Subcutaneous adipose tissue (tissue), 4 donors: ENCODE data around the gene MON2. TPM values are rescaled to one million over a fixed set of nuclear protein-coding genes. Genes with fewer than 3 reads are reported as not detected.

ENCODE experiments used
- CTCF ChIP-seq: fragments of 450-650 bp; IDR thresholded peaks from one replicate; pipeline ENCODE4 v1.5.1; 2016; ENCODE audit warnings: low read depth, mild to moderate bottlenecking, control low read depth, antibody characterized with exemption, moderate library complexity
- total RNA-seq, 4 donors: library from RNA; depleted of rRNA; stranded (reverse); fragments of >200 nt; gene quantifications; one replicate each; pipeline ENCODE4 v1.1.0, GENCODE V29; 2016

Gene MON2
- total RNA-seq, 4 donors from 2014 or later = 87.2 to 150 (median 101) TPM

- no peak for TF ChIP-seq CTCF
These were observed 96.2 kb downstream of the MON2 start for GRCh38 chr12:62562846-62563245.

- TF ChIP-seq CTCF = no peak
These were observed 108.4 kb downstream of the MON2 start for GRCh38 chr12:62575036-62575435.

DNA sequence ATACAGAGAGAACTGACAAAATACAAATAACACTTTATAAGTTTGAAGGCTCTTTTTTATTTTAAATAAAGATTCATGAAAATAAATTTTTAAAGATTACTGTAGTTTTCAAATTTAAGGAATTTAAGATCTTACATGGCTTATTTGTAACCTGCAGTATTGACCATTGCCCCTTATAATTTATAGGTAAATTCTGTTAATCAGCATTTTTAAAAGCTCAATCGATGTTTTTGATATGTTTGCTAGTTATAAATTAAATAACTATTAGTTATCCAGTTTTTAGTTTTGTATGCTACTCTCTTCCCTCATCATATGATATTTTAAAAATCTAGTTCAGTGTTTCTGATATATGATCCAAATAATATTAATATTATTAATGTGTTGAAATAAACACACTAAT is 109.9 kb downstream of the MON2 start:
- TF ChIP-seq CTCF = no peak

- no peak for TF ChIP-seq CTCF
These were observed 112.1 kb downstream of the MON2 start for GRCh38 chr12:62578726-62579125.

DNA sequence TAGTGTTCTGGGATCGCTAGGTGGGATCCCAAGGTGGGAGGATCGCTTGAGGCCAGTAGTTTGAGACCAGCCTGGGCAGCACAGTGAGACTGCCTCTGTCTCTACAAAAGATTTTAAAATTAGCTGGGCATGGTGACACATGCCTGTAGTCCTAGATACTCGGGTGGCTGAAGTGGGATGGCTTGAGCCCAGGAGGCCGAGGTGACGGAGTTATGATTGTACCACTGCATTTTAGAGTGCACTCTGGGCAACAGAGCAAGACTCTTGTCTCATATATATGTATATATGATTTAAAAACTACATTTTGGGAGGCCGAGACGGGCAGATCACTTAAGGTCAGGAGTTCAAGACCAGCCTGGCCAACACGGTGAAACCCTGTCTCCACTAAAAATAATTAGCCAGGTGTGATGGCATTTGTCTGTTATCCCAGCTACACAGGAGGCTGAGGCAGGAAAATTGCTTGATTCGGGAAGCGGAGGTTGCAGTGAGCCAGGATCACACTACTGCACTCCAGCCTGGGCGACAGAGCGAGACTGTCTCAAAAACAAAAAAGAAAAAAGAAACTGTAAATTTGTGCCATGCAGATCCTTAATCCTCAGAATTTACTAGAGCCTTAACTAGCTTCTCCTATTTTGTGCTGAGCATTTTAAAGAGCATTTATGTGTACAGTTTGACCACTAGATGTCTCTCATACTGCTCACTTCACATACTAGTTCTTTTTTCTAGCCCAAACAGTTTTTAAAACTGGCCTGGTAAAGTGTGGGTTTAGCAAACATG is 114.8 kb downstream of the MON2 start:
- no peak for TF ChIP-seq CTCF

GRCh38 chr12:62582065-62582366 is 115.4 kb downstream of the MON2 start:
- no peak for TF ChIP-seq CTCF

DNA sequence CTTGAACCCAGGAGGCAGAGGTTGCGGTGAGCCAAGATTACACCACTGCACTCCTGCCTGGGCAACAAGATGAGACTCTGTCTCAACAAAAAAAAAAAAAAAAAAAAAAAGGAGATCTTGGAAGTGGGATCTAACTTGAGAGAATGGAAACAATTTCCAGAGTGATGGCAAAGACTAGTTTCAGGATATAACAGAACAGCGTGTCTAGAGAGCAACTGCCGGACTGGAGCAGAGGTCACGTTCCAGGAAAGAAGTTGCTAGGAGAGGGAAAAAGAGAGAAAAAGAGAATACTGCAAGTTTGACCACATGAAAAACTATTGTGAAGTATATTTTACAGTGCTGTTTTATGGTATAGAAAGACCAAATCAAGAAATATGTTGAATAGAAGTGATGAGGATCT is 118.0 kb downstream of the MON2 start:
- TF ChIP-seq CTCF = no peak
